IPS DF 6.9 (cell line): ENCODE data around the gene CNDP1.

Source experiments
- DNase-seq: peaks from one replicate; pipeline ENCODE4 v3.0.0-alpha.2; 2013; ENCODE audit warnings: low read depth, low spot score
- H3K27ac ChIP-seq: one replicate; pipeline ENCODE4 v1.5.1; 2013; ENCODE audit warnings: low read length, control low read depth
- H3K27me3 ChIP-seq: 2 replicates; pipeline ENCODE4 v1.6.1; 2013; ENCODE audit warnings: mild to moderate bottlenecking, low read length; ENCODE audit not compliant: control insufficient read depth, insufficient read depth
- H3K36me3 ChIP-seq: 2 replicates; pipeline ENCODE4 v1.6.1; 2013; ENCODE audit warnings: low read length; ENCODE audit not compliant: control insufficient read depth, insufficient read depth
- H3K4me1 ChIP-seq: 2 replicates; pipeline ENCODE4 v1.6.1; 2013; ENCODE audit warnings: low read length; ENCODE audit not compliant: control insufficient read depth, insufficient read depth
- H3K4me3 ChIP-seq: 2 replicates; pipeline ENCODE4 v1.5.1; 2013; ENCODE audit warnings: mild to moderate bottlenecking, low read length
- H3K9me3 ChIP-seq: 2 replicates; pipeline ENCODE4 v1.6.1; 2013; ENCODE audit warnings: low read length, inconsistent platforms; ENCODE audit not compliant: control insufficient read depth, insufficient read depth
- WGBS: extraction: QIAGEN DNeasy Blood & Tissue Kit; methylation state at CpG from one replicate; pipeline ENCODE4 v1.1.7; 2013; ENCODE audit warnings: mixed read lengths, missing lambda C conversion rate; ENCODE audit not compliant: insufficient read length, insufficient coverage; 5-methylcytosine and 5-hydroxymethylcytosine counted together

The CNDP1 gene

DNA sequence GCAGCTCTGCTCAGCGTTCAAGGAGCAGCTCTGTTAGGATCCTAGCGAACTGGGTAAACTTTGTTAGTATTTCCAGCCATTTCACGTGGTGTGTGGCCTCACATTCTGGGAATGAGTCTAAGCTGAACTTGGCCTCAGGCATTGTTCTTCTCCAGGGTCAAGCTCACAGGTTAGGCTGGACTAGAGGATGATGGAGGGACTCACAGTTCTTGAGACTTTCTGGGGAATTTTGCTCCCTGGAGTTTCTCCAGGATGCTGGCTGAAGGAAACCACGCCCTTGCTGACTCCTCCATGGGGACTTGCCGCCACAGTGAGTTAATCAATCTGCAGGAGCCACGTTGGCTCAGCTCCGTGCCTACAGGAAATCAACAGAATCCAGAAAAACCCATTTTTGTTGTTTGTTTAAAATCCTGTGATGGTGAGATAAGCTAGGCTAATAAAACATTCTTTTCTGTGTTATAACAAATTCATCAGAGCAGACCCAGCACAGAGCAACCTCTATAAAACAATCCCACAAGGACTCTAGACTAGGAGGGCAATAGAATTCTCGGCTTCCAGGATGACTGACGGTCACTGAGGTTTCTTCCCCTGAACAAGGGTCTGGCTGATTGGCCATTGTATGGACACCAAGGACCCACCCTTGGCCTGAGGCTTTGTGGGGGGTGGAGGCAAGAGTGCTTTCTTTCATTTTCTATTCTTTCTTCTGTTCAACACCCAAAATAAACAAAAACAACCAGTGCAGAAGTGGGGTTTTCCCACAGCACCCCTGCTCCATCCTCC is 12.6 kb downstream of the CNDP1 start:
- WGBS = no CpG with 5 or more reads among the region's 9 CpGs

GRCh38 chr18:74547860-74548259 is 13.6 kb downstream of the CNDP1 start:
- Histone ChIP-seq H3K27ac (no peak overlapping the region), H3K4me1 (no peaks in the 10 kb centered on the region), H3K36me3 (no peaks in the 10 kb centered on the region), H3K27me3 (no peaks in the 10 kb centered on the region), H3K9me3 (no peaks in the 10 kb centered on the region; the same call in 1 of the 2 replicates), H3K4me3 (no peak overlapping the region)
- no CpG with 5 or more reads among the region's 7 CpGs for WGBS
- no peak for DNase-seq

More for the DNA sequence above, 12.6 kb downstream of the CNDP1 start:
- H3K27ac ChIP-seq = no peak overlapping the region
- DNase-seq = no peak
- H3K27me3 ChIP-seq = no peaks in the 10 kb centered on the region
- no peak overlapping the region for H3K4me3 ChIP-seq
- H3K9me3 ChIP-seq = no peaks in the 10 kb centered on the region; the same call in 1 of the 2 replicates
- H3K4me1 ChIP-seq = no peaks in the 10 kb centered on the region
- H3K36me3 ChIP-seq = no peaks in the 10 kb centered on the region

- no peak overlapping the region for H3K27ac ChIP-seq
- H3K36me3 ChIP-seq = no peaks in the 10 kb centered on the region
- no peak overlapping the region for H3K4me3 ChIP-seq
- DNase-seq = no peak
- no peaks in the 10 kb centered on the region for H3K4me1 ChIP-seq
- no CpG with 5 or more reads among the region's 1 CpG for WGBS
- no peaks in the 10 kb centered on the region; the same call in 1 of the 2 replicates for H3K9me3 ChIP-seq
- H3K27me3 ChIP-seq = no peaks in the 10 kb centered on the region
These were observed 15.3 kb downstream of the CNDP1 start for GRCh38 chr18:74549591-74550104.

DNA sequence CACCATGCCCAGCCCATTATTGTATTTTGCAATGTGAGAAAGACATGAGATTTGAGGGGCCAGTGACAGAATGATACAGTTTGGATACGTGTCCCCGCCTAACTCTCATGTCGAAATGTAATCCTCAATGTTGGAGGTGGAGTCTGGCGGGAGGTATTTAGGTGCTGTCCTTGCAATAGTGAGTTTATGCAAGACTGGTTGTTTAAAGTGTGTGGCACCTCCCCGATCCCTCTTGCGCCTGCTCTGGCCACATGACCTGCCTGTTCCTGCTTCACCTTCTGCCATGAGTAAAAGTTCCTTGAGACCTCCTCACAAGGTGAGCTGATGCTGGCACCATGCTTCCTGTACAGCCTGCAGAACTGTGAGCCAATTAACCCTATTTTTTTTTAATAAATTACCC is 16.6 kb downstream of the CNDP1 start:
- no peaks in the 10 kb centered on the region for H3K36me3 ChIP-seq
- H3K4me3 ChIP-seq = no peak overlapping the region
- H3K27me3 ChIP-seq = no peaks in the 10 kb centered on the region
- H3K4me1 ChIP-seq = no peaks in the 10 kb centered on the region
- no CpG with 5 or more reads among the region's 6 CpGs for WGBS
- DNase-seq = no peak
- H3K9me3 ChIP-seq = no peaks in the 10 kb centered on the region; the same call in 1 of the 2 replicates
- H3K27ac ChIP-seq = no peak overlapping the region

DNA sequence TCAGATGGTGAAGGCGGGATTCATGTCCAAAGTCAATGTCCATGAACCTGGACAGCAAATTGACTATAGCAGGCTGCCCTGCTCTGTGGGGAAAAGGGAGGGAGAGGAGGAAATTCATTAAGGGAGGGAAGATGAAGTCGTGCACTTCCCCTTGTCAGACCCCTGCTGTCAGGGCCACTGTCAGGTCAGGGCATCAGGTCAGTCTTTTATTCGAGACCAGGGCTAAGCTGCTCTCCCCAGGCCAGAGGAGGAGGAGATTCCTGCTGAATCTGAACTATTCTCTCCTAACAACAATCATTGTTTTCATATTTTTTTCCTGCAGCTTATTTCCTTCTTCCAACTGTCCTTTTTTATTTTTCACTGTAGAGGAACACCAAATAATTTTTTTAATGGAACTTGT is 17.2 kb downstream of the CNDP1 start:
- H3K27me3 ChIP-seq = no peaks in the 10 kb centered on the region
- DNase-seq = no peak
- H3K4me1 ChIP-seq = no peaks in the 10 kb centered on the region
- H3K27ac ChIP-seq = no peak overlapping the region
- H3K4me3 ChIP-seq = no peak overlapping the region
- H3K36me3 ChIP-seq = no peaks in the 10 kb centered on the region
- no peaks in the 10 kb centered on the region; the same call in 1 of the 2 replicates for H3K9me3 ChIP-seq
- no CpG with 5 or more reads among the region's 3 CpGs for WGBS

DNA sequence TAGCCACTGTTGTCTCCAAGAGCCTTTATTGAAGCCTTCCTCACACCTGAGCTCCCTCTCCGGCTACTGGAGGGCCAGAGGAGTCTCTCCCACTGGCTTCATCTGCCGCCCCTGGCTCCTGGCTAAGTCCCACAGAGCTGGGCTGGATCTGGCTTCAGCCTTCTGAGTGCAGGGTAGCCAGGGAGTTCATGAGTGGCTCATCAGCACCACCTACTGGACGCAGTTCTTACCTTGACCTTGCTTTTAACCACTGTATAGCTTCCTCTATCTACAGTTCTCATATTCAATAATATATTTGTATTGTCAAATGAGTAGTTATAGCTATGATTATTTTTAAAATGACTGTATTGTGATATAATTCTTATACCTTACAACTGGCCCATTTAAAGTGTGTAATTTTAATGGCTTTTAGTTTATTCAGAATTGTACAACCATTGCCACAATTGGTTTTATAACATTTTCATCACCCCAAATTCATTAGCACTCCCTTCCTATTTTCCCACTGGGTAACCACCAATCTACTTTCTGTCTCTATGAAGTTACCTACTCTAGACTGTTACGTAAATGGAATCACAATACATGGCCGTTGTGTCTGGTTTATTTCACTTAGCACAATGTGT is 17.7 kb downstream of the CNDP1 start:
- WGBS = no CpG with 5 or more reads among the region's 5 CpGs
- Histone ChIP-seq H3K9me3 (no peaks in the 10 kb centered on the region; the same call in 1 of the 2 replicates), H3K4me3 (no peak overlapping the region), H3K4me1 (no peaks in the 10 kb centered on the region), H3K36me3 (no peaks in the 10 kb centered on the region), H3K27ac (no peak overlapping the region), H3K27me3 (no peaks in the 10 kb centered on the region)
- DNase-seq = peak; percentile 88

DNA sequence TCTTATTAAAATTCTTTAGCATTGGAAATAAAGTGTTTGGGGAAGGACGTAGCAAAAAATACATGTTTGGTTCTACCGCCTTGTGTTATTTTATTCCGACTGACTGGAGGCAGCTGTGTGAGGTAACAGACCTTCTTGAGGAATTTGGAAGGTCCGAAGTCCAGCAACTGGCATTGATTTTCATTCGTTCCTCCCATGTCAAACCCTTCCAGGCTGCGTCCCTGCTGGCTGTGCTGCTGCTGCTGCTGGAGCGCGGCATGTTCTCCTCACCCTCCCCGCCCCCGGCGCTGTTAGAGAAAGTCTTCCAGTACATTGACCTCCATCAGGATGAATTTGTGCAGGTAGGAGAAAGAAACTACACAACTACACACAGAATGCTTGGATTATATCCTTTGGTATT is 21.8 kb downstream of the CNDP1 start:
- H3K4me1 ChIP-seq = no peaks in the 10 kb centered on the region
- no peaks in the 10 kb centered on the region for H3K9me3 ChIP-seq
- no peaks in the 10 kb centered on the region for H3K27me3 ChIP-seq
- H3K36me3 ChIP-seq = no peaks in the 10 kb centered on the region
- WGBS = no CpG with 5 or more reads among the region's 11 CpGs
- H3K27ac ChIP-seq = no peak overlapping the region
- no peak for DNase-seq
- no peak overlapping the region for H3K4me3 ChIP-seq

DNA sequence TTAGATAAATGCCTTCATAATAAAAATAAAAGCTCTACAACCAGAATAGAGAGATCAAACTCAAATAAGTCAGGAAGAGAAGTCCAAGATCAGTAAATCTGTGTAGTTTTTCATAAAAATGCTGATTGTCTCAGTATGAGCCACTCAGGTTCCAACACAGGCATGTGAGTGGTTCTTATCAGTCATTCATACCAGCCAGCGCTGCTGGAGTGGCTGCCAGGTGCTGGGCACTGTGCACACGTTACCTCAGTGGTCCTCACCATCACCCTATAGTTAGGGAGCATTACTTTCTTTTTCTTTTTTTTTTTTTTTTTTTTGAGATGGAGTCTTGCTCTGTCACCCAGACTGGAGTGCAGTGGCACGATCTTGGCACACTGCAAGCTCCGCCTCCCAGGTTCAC is 23.8 kb downstream of the CNDP1 start:
- H3K9me3 ChIP-seq = no peaks in the 10 kb centered on the region

GRCh38 chr18:74562131-74562730 is 27.9 kb downstream of the CNDP1 start:
- Histone ChIP-seq H3K27ac (no peak overlapping the region), H3K9me3 (no peaks in the 10 kb centered on the region), H3K27me3 (no peaks in the 10 kb centered on the region), H3K36me3 (no peaks in the 10 kb centered on the region), H3K4me3 (no peak overlapping the region), H3K4me1 (no peaks in the 10 kb centered on the region)
- no peak for DNase-seq
- no CpG with 5 or more reads among the region's 4 CpGs for WGBS

More for the DNA sequence above, 23.8 kb downstream of the CNDP1 start:
- Histone ChIP-seq H3K4me1 (no peaks in the 10 kb centered on the region), H3K36me3 (no peaks in the 10 kb centered on the region), H3K27ac (no peak overlapping the region), H3K27me3 (no peaks in the 10 kb centered on the region), H3K4me3 (no peak overlapping the region)
- no CpG with 5 or more reads among the region's 4 CpGs for whole genome bisulfite sequencing
- DNase-seq = no peak

- no peak for DNase-seq
- Histone ChIP-seq H3K27ac (no peak overlapping the region), H3K27me3 (no peaks in the 10 kb centered on the region), H3K4me1 (no peaks in the 10 kb centered on the region), H3K9me3 (no peaks in the 10 kb centered on the region), H3K36me3 (no peaks in the 10 kb centered on the region), H3K4me3 (no peak overlapping the region)
- no CpG with 5 or more reads among the region's 4 CpGs for WGBS
These were observed 28.5 kb downstream of the CNDP1 start for GRCh38 chr18:74562775-74563174.
